CD4-positive, CD25-positive, alpha-beta regulatory T cell (primary cell): ENCODE data around the gene PPM1H. TPM values are rescaled to one million over a fixed set of nuclear protein-coding genes. Genes with fewer than 3 reads are reported as not detected.

ENCODE experiments used
- ATAC-seq, 2 donors: fragments of 150-1000 bp; cut with Tn5 transposase; one replicate each; pipeline ENCODE4 v1.10.0; 2021; ENCODE audit warnings: low read depth in 2 of 2, moderate number of reproducible peaks in 2 of 2, moderate library complexity in 1 of 2
- DNase-seq, 3 donors: peaks; one replicate each; pipeline versions ENCODE4 v3.0.0 to v3.0.0-alpha.2; 2012 to 2022; ENCODE audit warnings: mixed read lengths in 1 of 3
- H3K27ac ChIP-seq: one replicate; pipeline ENCODE4 v1.7.0; 2013; ENCODE audit warnings: mild to moderate bottlenecking, low read length; ENCODE audit not compliant: insufficient read depth, poor library complexity, severe bottlenecking
- H3K27me3 ChIP-seq: one replicate; pipeline ENCODE4 v1.7.0; 2013; ENCODE audit warnings: low read length; ENCODE audit not compliant: control insufficient read depth, insufficient read depth
- H3K36me3 ChIP-seq: one replicate; pipeline ENCODE4 v1.7.0; 2013; ENCODE audit warnings: mild to moderate bottlenecking, low read length, moderate library complexity; ENCODE audit not compliant: control insufficient read depth, insufficient read depth
- H3K4me1 ChIP-seq: 2 replicates; pipeline ENCODE4 v1.7.0; 2013; ENCODE audit warnings: mild to moderate bottlenecking, low read length; ENCODE audit not compliant: insufficient read depth, control insufficient read depth, poor library complexity, severe bottlenecking
- H3K4me3 ChIP-seq: one replicate; pipeline ENCODE4 v1.7.0; 2013; ENCODE audit warnings: low read depth, mild to moderate bottlenecking, low read length, moderate library complexity
- H3K9me3 ChIP-seq, 2 experiments: 1 replicate in 1 of 2; 2 replicates in 1 of 2; pipeline ENCODE4 v1.7.0; 2013; ENCODE audit warnings: low read length in 2 of 2, mild to moderate bottlenecking in 1 of 2, moderate library complexity in 1 of 2; ENCODE audit not compliant: control insufficient read depth in 2 of 2
- H3K27ac Mint-ChIP-seq, 3 donors: one replicate each; pipeline ENCODE4 v1.8.0; 2020 to 2022; ENCODE audit warnings: mild to moderate bottlenecking in 3 of 3, mixed read lengths in 3 of 3, moderate library complexity in 2 of 3
- H3K27me3 Mint-ChIP-seq: one replicate; pipeline ENCODE4 v1.8.0; 2022; ENCODE audit warnings: mild to moderate bottlenecking, mixed read lengths
- H3K36me3 Mint-ChIP-seq: one replicate; pipeline ENCODE4 v1.8.0; 2020; ENCODE audit warnings: mixed read lengths
- H3K4me1 Mint-ChIP-seq, 4 donors: one replicate each; pipeline ENCODE4 v1.8.0; 2020 to 2022; ENCODE audit warnings: mixed read lengths in 4 of 4, mild to moderate bottlenecking in 1 of 4
- H3K4me3 Mint-ChIP-seq, 4 donors: one replicate each; pipeline ENCODE4 v1.8.0; 2020 to 2022; ENCODE audit warnings: mild to moderate bottlenecking in 4 of 4, mixed read lengths in 4 of 4, moderate library complexity in 3 of 4
- H3K9me3 Mint-ChIP-seq, 7 donors: one replicate each; pipeline ENCODE4 v1.8.0; 2020 to 2022; ENCODE audit warnings: mixed read lengths in 7 of 7, mild to moderate bottlenecking in 3 of 7, moderate library complexity in 2 of 7
- polyA plus RNA-seq, 4 donors: library from polyadenylated mRNA; unstranded; fragments of 300-500 nt; fragmentation: Illumina TruSeq; gene quantifications; one replicate each; pipeline ENCODE4 v1.2.3, GENCODE V29; 2021
- total RNA-seq: library from RNA; stranded (reverse); gene quantifications from one replicate; pipeline ENCODE4 v1.2.3, GENCODE V29; 2022

PPM1H gene
- total and polyA plus RNA-seq, 5 donors from 2014 or later, result 0.03 to 0.99 TPM; not detected in 3

DNA sequence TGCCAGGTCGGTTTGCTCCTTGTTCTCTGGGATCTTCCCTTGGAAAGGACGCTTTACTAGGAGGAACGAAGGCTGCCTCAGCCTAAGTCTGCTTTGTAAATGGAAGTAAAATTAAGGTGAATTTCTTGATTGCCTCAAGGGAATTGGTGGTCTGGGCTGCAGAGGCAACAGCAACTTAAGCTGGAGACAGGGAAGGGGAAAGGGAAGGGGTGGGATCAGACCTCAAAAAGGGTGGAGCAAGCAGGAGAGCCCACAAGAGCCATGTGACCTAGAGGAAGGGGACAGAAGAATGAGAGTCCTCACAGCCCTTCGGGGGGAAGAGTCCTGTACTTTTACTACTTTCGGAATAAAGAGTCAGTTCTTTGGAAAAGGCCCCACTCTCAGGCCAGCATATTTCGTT, 147.9 kb downstream of the PPM1H start:
- no peak for DNase-seq
- H3K27ac Mint-ChIP-seq, result no peak overlapping the region
- H3K27me3 Mint-ChIP-seq, result peaks cover 9% of the 10 kb centered on the region
- Histone ChIP-seq H3K9me3 (no peaks in the 10 kb centered on the region), H3K4me1 (no peaks in the 10 kb centered on the region), H3K27ac (no peak overlapping the region), H3K36me3 (no peaks in the 10 kb centered on the region), H3K4me3 (no peak overlapping the region), H3K27me3 (no peaks in the 10 kb centered on the region)
- no peak overlapping the region for H3K4me3 Mint-ChIP-seq
- peaks cover 0 to 5% (median 2%) of the 10 kb centered on the region in 4 donors for H3K4me1 Mint-ChIP-seq
- no peak for ATAC-seq
- H3K9me3 Mint-ChIP-seq, result no peaks in the 10 kb centered on the region
- H3K36me3 Mint-ChIP-seq, result no peaks in the 10 kb centered on the region

DNA sequence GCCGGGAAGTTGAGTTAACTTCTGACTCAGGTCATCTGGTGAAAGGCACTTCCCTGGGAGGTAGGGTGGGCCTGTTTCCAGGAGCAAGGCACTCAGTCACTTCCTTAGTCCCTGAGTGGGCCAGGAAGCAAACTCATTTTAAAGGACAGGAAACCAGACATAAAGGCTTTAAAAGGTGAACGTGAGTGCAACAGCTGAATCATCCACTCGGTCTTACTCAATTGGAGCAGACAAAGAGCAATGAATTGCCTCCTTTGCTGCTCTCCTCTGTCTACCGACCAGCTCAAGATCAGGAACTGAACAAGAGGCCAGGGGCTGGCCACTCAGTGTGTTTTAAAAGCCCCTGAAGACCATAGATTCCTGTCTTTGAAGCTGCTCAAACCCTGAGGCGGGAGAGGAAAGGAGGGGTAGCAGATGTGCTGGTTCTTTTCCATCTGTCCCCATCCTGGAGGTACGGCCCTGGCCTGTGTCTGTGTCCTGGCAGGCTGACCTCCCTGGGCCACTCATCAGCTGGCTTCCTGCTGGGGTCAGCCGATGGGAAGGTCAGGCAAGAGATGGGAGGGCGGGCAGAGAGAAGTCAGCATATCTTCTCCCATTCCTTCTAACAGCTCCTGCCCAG, 148.9 kb downstream of the PPM1H start:
- H3K27ac Mint-ChIP-seq, result peak overlapping the region in 2 of 3 donors; percentile 65 to 70
- no peak overlapping the region for H3K27ac ChIP-seq
- no peak overlapping the region for H3K4me3 Mint-ChIP-seq
- no peaks in the 10 kb centered on the region for H3K36me3 Mint-ChIP-seq
- no peaks in the 10 kb centered on the region for H3K27me3 ChIP-seq
- H3K4me1 ChIP-seq, result no peaks in the 10 kb centered on the region
- DNase-seq (peak in 1 of 3 donors; percentile 45), ATAC-seq (peak in 1 of 2 donors; percentile 51)
- H3K4me1 Mint-ChIP-seq, result peaks cover 0 to 5% (median 2%) of the 10 kb centered on the region in 4 donors
- no peaks in the 10 kb centered on the region for H3K9me3 ChIP-seq
- no peaks in the 10 kb centered on the region for H3K9me3 Mint-ChIP-seq
- peaks cover 9% of the 10 kb centered on the region for H3K27me3 Mint-ChIP-seq
- no peaks in the 10 kb centered on the region for H3K36me3 ChIP-seq
- no peak overlapping the region for H3K4me3 ChIP-seq

DNA sequence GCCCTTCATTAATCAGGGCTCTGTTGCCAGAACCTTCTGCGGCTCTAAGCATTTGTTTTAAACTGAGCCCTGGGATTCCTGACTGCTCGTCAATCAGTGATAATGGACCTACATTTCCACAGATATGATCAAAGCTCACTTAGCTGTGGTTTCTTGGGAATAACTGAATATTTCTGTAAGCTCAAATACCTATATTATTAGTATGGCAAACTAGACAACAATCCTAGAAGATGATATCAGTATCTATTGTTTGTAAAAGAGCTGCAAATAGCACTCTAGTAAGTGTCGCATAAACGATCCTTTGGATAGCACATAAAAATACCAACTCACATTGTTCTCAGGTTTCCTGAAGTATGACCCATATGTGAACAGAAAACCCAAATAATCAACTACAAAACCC, 150.4 kb downstream of the PPM1H start:
- no peaks in the 10 kb centered on the region for H3K36me3 Mint-ChIP-seq
- peaks cover 0 to 5% (median 2%) of the 10 kb centered on the region in 4 donors for H3K4me1 Mint-ChIP-seq
- no peak for ATAC-seq
- no peak for DNase-seq
- H3K27me3 Mint-ChIP-seq, result peaks cover 5% of the 10 kb centered on the region
- Histone ChIP-seq H3K9me3 (no peaks in the 10 kb centered on the region), H3K27me3 (no peaks in the 10 kb centered on the region), H3K27ac (no peak overlapping the region), H3K4me3 (no peak overlapping the region), H3K36me3 (no peaks in the 10 kb centered on the region), H3K4me1 (no peaks in the 10 kb centered on the region)
- no peak overlapping the region for H3K27ac Mint-ChIP-seq
- H3K4me3 Mint-ChIP-seq, result no peak overlapping the region
- H3K9me3 Mint-ChIP-seq, result no peaks in the 10 kb centered on the region

DNA sequence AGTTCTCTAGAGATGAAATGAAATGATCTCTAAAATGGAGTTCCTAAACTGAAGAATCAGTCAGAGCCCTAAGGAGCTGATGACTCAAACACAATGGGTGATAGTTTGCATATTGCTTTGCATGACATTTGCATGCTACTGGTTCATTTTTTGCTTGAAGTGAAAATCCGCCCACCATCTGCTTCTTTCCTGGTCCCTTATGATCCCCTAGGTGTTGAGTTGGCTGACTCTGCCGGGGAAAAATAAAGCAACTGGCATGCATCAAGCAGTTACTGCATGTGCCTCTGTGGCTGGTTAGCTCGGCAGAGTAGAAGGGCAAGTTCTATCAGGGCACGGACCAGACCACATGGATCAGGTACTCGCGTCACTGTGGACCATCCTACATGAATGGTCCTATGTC, 151.1 kb downstream of the PPM1H start:
- ATAC-seq (no peak), DNase-seq (no peak)
- H3K9me3 Mint-ChIP-seq, result no peaks in the 10 kb centered on the region
- Histone ChIP-seq H3K4me1 (no peaks in the 10 kb centered on the region), H3K4me3 (no peak overlapping the region), H3K27ac (no peak overlapping the region), H3K9me3 (no peaks in the 10 kb centered on the region), H3K27me3 (no peaks in the 10 kb centered on the region), H3K36me3 (no peaks in the 10 kb centered on the region)
- no peaks in the 10 kb centered on the region for H3K36me3 Mint-ChIP-seq
- H3K27ac Mint-ChIP-seq, result no peak overlapping the region
- H3K4me3 Mint-ChIP-seq, result no peak overlapping the region
- H3K4me1 Mint-ChIP-seq, result peaks cover 0 to 5% (median 2%) of the 10 kb centered on the region in 4 donors
- H3K27me3 Mint-ChIP-seq, result peaks cover 5% of the 10 kb centered on the region

DNA sequence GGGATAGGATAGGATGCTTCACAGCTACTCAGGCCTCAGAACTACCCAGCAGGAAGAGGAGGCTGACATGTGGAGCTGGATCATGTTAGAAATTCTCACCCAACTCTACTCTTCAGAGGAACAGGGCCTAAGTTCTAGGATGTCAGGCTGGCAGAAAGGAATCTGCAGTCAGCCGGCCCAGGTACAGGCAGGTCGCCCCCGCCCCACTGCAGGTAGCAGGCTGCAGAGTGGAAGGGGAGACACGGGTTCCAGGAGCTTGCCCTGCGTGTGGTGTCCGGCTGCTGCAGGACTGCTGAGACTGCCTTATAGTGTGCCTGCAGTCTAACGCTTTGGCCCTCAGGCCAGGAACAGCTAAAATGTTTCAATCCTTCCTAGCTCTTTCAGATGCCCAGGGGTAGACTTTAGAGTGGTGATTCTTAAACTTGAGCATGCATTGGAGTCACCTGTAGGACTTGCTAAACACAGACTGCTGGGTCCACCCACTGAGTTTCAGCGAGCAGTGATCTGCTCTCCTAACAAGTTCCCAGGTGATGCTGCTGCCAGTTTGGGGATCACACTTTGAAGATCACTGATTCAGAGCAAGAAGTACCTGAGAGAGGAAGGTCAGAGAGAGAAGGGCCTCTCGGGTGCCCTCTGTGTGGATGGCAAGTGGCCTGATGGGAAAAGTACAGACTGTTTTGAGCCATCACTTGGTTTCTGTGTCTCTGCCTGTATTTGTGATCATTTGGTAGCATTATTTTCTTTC, 153.6 kb downstream of the PPM1H start:
- H3K4me1 ChIP-seq, result no peaks in the 10 kb centered on the region
- Mint-ChIP-seq H3K27me3 (peaks cover 5% of the 10 kb centered on the region), H3K4me1 (peaks cover 0 to 5% (median 2%) of the 10 kb centered on the region in 4 donors), H3K27ac (no peak overlapping the region), H3K4me3 (no peak overlapping the region), H3K36me3 (no peaks in the 10 kb centered on the region), H3K9me3 (no peaks in the 10 kb centered on the region)
- ATAC-seq, result no peak
- no peak for DNase-seq
- no peaks in the 10 kb centered on the region for H3K36me3 ChIP-seq
- H3K27ac ChIP-seq, result no peak overlapping the region
- H3K9me3 ChIP-seq, result no peaks in the 10 kb centered on the region
- no peaks in the 10 kb centered on the region for H3K27me3 ChIP-seq
- no peak overlapping the region for H3K4me3 ChIP-seq

DNA sequence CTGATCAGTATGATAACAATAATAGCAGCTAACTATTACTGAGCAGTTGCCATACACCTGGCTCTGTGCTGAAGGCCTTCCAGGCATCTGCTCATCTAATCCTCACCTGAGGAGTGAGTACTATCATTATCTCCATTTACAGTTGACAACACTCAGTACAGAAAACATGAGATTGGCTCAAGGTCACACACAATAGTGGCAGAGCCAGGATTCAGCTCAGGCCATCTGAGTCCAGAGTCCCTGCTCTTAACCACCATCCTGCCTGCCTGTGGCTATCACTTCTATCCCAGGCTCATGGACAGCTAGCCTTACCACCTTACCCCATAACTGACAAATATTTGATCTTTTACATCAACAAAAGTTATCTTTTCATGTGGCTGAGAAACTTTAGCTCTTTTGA, 155.5 kb downstream of the PPM1H start:
- no peak overlapping the region for H3K4me3 ChIP-seq

DNA sequence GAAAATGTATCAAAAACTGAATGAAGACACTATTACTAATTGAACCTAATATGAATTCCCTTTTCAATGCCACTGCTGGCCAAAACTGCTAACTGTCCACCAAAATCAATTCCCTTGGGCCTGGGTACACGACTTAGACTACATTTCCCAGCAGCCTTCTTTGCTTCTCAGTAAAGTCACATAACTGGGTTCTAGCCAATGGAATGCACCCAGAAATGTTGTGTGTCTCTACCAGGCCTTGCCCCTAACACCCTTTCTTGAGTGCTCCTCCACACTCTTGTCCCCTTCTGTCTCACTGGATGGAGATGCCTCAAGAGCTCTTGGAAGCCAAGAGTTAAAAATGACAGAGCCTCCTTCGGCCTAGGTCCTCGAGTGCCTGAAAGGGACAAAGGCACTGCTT, 156.8 kb downstream of the PPM1H start:
- no peak for DNase-seq
- H3K9me3 ChIP-seq, result no peaks in the 10 kb centered on the region
- Mint-ChIP-seq H3K27ac (no peak overlapping the region), H3K27me3 (no peaks in the 10 kb centered on the region), H3K4me3 (no peak overlapping the region), H3K9me3 (no peaks in the 10 kb centered on the region), H3K36me3 (no peaks in the 10 kb centered on the region), H3K4me1 (no peaks in the 10 kb centered on the region)
- H3K36me3 ChIP-seq, result no peaks in the 10 kb centered on the region
- no peaks in the 10 kb centered on the region for H3K4me1 ChIP-seq
- no peak overlapping the region for H3K4me3 ChIP-seq
- no peaks in the 10 kb centered on the region for H3K27me3 ChIP-seq
- no peak overlapping the region for H3K27ac ChIP-seq
- ATAC-seq, result no peak

More for the DNA sequence above, 155.5 kb downstream of the PPM1H start:
- Mint-ChIP-seq H3K4me3 (no peak overlapping the region), H3K9me3 (no peaks in the 10 kb centered on the region), H3K27me3 (no peaks in the 10 kb centered on the region), H3K36me3 (no peaks in the 10 kb centered on the region), H3K4me1 (no peaks in the 10 kb centered on the region), H3K27ac (no peak overlapping the region)
- no peaks in the 10 kb centered on the region for H3K4me1 ChIP-seq
- no peaks in the 10 kb centered on the region for H3K36me3 ChIP-seq
- H3K27ac ChIP-seq, result no peak overlapping the region
- no peaks in the 10 kb centered on the region for H3K9me3 ChIP-seq
- H3K27me3 ChIP-seq, result no peaks in the 10 kb centered on the region
- ATAC-seq (no peak), DNase-seq (no peak)

DNA sequence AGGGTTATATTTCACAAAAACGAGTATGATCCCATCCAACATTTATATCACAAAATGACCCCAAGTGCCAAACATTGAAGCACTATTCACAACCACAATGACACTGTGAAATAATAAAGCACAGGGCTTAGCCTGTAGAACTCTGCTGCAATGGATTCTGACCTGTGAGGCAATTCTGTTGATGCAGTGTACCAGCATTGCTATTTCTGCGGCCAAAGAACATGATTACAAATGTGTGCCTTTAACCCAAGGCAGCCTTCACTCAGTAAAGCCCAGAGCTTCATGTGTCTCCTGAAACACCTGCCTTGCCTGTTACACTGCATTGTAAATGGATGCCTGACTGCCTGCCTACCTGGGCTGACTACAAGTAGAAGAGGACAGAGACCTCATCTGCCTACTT, 158.0 kb downstream of the PPM1H start:
- no peaks in the 10 kb centered on the region for H3K36me3 Mint-ChIP-seq
- Histone ChIP-seq H3K36me3 (no peaks in the 10 kb centered on the region), H3K27ac (no peak overlapping the region), H3K27me3 (no peaks in the 10 kb centered on the region), H3K4me3 (no peak overlapping the region), H3K9me3 (no peaks in the 10 kb centered on the region), H3K4me1 (no peaks in the 10 kb centered on the region)
- no peak for DNase-seq
- no peaks in the 10 kb centered on the region for H3K4me1 Mint-ChIP-seq
- H3K27ac Mint-ChIP-seq, result no peak overlapping the region
- no peaks in the 10 kb centered on the region for H3K27me3 Mint-ChIP-seq
- H3K4me3 Mint-ChIP-seq, result no peak overlapping the region
- ATAC-seq, result no peak
- no peaks in the 10 kb centered on the region for H3K9me3 Mint-ChIP-seq
